Measurements from ENCODE around the gene NIPSNAP2. TPM values are rescaled to one million over a fixed set of nuclear protein-coding genes. Genes with fewer than 3 reads are reported as not detected.

The NIPSNAP2 gene
- total and polyA plus RNA-seq, 2 of the 13 experiments (the other 11 are each of a cell fraction or from before 2014, with no cell fraction given) = 40.3 to 61.5 TPM

- TF ChIP-seq TFE3 (CRISPR knock-in tag; IDR thresholded peaks at IDR 0.05) = peak; percentile 61; the same call in 1 of the 2 replicates
- peak; percentile 84; the same call in 1 of the 2 replicates for TF ChIP-seq ZNF792 (CRISPR knock-in tag; IDR thresholded peaks at IDR 0.05)
- TF ChIP-seq RBM22 (optimal IDR thresholded peaks at IDR 0.05; ENCODE audit: low read length) = no peak
- TF ChIP-seq ZNF510 (CRISPR knock-in tag; IDR thresholded peaks at IDR 0.05; ENCODE audit: low read depth) = peak; percentile 81; the same call in 1 of the 2 replicates
- TF ChIP-seq NCOA2 (CRISPR knock-in tag; IDR thresholded peaks at IDR 0.05) = peak; percentile 49; the same call in 1 of the 2 replicates
- 0 out of 2 replicates have a peak, but pooled peaks have one; percentile 35 for TF ChIP-seq ARNT2 (CRISPR knock-in tag; IDR thresholded peaks at IDR 0.05; ENCODE audit: low read depth)
- TF ChIP-seq JUND (CRISPR knock-in tag; IDR thresholded peaks at IDR 0.05) = no peak
- TF ChIP-seq ZBTB39 (CRISPR knock-in tag; IDR thresholded peaks at IDR 0.05) = 0 out of 2 replicates have a peak, but pooled peaks have one; percentile 37
- no peak for TF ChIP-seq AFF4 (CRISPR knock-in tag; IDR thresholded peaks at IDR 0.05)
- TF ChIP-seq MYC (CRISPR knock-in tag; IDR thresholded peaks at IDR 0.05; ENCODE audit: borderline replicate concordance) = peak; percentile 98
- no peak for TF ChIP-seq TRIM24 (CRISPR knock-in tag; IDR thresholded peaks at IDR 0.05)
- no peak for TF ChIP-seq NBN (conservative IDR thresholded peaks at IDR 0.05)
- peak; percentile 74 for TF ChIP-seq ZNF543 (CRISPR knock-in tag; IDR thresholded peaks at IDR 0.05)
- TF ChIP-seq, protein P1, sequence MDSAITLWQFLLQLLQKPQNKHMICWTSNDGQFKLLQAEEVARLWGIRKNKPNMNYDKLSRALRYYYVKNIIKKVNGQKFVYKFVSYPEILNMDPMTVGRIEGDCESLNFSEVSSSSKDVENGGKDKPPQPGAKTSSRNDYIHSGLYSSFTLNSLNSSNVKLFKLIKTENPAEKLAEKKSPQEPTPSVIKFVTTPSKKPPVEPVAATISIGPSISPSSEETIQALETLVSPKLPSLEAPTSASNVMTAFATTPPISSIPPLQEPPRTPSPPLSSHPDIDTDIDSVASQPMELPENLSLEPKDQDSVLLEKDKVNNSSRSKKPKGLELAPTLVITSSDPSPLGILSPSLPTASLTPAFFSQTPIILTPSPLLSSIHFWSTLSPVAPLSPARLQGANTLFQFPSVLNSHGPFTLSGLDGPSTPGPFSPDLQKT (CRISPR knock-in tag; IDR thresholded peaks at IDR 0.05; ENCODE audit: borderline replicate concordance) = no peak
- TF ChIP-seq PHF21A (CRISPR knock-in tag; IDR thresholded peaks at IDR 0.05) = peak; percentile 1; the same call in 1 of the 2 replicates
- peak; percentile 54; the same call in 1 of the 2 replicates for TF ChIP-seq LBX2 (CRISPR knock-in tag; IDR thresholded peaks at IDR 0.05; ENCODE audit: borderline replicate concordance)
- 0 out of 2 replicates have a peak, but pooled peaks have one; percentile 5 for TF ChIP-seq ZNF777 (CRISPR knock-in tag; IDR thresholded peaks at IDR 0.05)
- 0 out of 2 replicates have a peak, but pooled peaks have one; percentile 41 for TF ChIP-seq FOXO4 (CRISPR knock-in tag; conservative IDR thresholded peaks at IDR 0.05)
- peak; percentile 81 for TF ChIP-seq MED8 (CRISPR knock-in tag; IDR thresholded peaks at IDR 0.05; ENCODE audit: insufficient replicate concordance)
Observed at GRCh38 chr7:55951637-55952351, 12.6 kb upstream of the NIPSNAP2 start, which contains the start of gene MRPS17 (continued).
